Natural killer cell (primary cell): ENCODE results near the gene STAM2. TPM values are rescaled to one million over a fixed set of nuclear protein-coding genes. Genes with fewer than 3 reads are reported as not detected.
"Not testable (repeated sequence)": the region's sequence is repeated elsewhere in the genome, so short reads cannot be mapped to it uniquely, and the experiment has no call there.

Source experiments
- ATAC-seq, 3 donors: fragments of 150-1000 bp in 2 of 3; fragments of 200-7000 bp in 1 of 3; cut with Tn5 transposase; 1 replicate in 1 of 3; 2 replicates in 2 of 3; pipeline ENCODE4 v1.10.0; 2021; ENCODE audit warnings: mild to moderate bottlenecking in 2 of 3, moderate library complexity in 2 of 3
- DNase-seq, 2 donors: peaks; one replicate each; pipeline versions ENCODE4 v3.0.0 to v3.0.0-alpha.2; 2013 to 2021; ENCODE audit warnings: mixed read lengths in 1 of 2
- H3K27ac ChIP-seq: one replicate; pipeline ENCODE4 v1.5.1; 2013; ENCODE audit warnings: mild to moderate bottlenecking, low read length
- H3K27me3 ChIP-seq: one replicate; pipeline ENCODE4 v1.6.1; 2013; ENCODE audit warnings: low read length; ENCODE audit not compliant: control insufficient read depth, insufficient read depth
- H3K36me3 ChIP-seq: one replicate; pipeline ENCODE4 v1.6.1; 2013; ENCODE audit warnings: low read length; ENCODE audit not compliant: control insufficient read depth, insufficient read depth
- H3K4me1 ChIP-seq: one replicate; pipeline ENCODE4 v1.6.1; 2013; ENCODE audit warnings: low read length; ENCODE audit not compliant: control insufficient read depth, insufficient read depth
- H3K4me3 ChIP-seq: one replicate; pipeline ENCODE4 v1.5.1; 2013; ENCODE audit warnings: low read length
- H3K9me3 ChIP-seq: one replicate; pipeline ENCODE4 v1.6.1; 2013; ENCODE audit warnings: low read length; ENCODE audit not compliant: control insufficient read depth, insufficient read depth
- H3K27ac Mint-ChIP-seq, 2 donors: one replicate each; pipeline ENCODE4 v1.8.0; 2022; ENCODE audit warnings: mild to moderate bottlenecking in 2 of 2, mixed read lengths in 2 of 2, moderate library complexity in 1 of 2
- H3K27me3 Mint-ChIP-seq, 2 donors: one replicate each; pipeline ENCODE4 v1.8.0; 2022; ENCODE audit warnings: low read depth in 2 of 2, mixed read lengths in 2 of 2
- H3K36me3 Mint-ChIP-seq: one replicate; pipeline ENCODE4 v1.8.0; 2022; ENCODE audit warnings: mixed read lengths
- H3K4me1 Mint-ChIP-seq, 2 donors: one replicate each; pipeline ENCODE4 v1.8.0; 2022; ENCODE audit warnings: mixed read lengths in 2 of 2
- H3K4me3 Mint-ChIP-seq: one replicate; pipeline ENCODE4 v1.8.0; 2022; ENCODE audit warnings: mild to moderate bottlenecking, moderate library complexity, mixed read lengths
- H3K9me3 Mint-ChIP-seq, 2 donors: one replicate each; pipeline ENCODE4 v1.8.0; 2022; ENCODE audit warnings: mixed read lengths in 2 of 2
- WGBS: methylation state at CpG from one replicate; pipeline ENCODE4 v1.1.7; 2013; ENCODE audit warnings: missing lambda C conversion rate; ENCODE audit not compliant: insufficient coverage; 5-methylcytosine and 5-hydroxymethylcytosine counted together
- intact Hi-C: fragments of 100-400 bp; cut with micrococcal nuclease; formaldehyde crosslinking; loops from one replicate; pipeline ENCODE4 v1.14.2; 2022
- total RNA-seq, 4 donors: library from RNA; stranded (reverse); fragments of 120-200 nt in 1 of 4; gene quantifications; one replicate each; pipeline versions ENCODE4 v1.2.3 to v1.2.4, GENCODE V29; 2013 to 2022
- TF ChIP-seq, protein P1 (sequence below): fragments of 200-600 bp; IDR thresholded peaks from one replicate; pipeline ENCODE4 v1.8.0; 2022; ENCODE audit warnings: antibody characterized with exemption

The STAM2 gene
- total RNA-seq, 3 donors from 2014 or later (not counting 1 experiment from before 2014, with no cell fraction given) = 18.7 to 23.1 (median 19.2) TPM

DNA sequence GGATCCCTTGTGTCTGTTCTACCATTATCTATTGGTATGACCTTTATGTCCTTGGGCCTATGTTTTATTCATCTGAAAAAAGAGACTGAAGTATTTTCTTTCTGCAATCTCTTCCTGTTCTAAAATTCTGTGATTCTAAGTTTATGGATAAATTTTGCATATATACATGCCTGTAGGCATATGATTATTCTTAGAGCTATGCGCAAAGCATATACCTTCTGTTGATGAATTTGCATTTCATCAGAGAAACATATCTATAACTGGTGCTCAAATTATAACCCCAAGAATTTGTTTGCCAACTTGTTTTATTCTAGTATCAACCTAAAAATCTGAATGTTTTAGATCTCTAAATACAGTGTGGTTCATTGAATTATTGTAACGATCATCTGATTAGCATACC lies 83.5 kb downstream of the STAM2 start:
- WGBS = no CpG with 5 or more reads among the region's 2 CpGs
- Histone ChIP-seq H3K4me1 (no peaks in the 10 kb centered on the region), H3K36me3 (no peaks in the 10 kb centered on the region), H3K9me3 (no peaks in the 10 kb centered on the region), H3K4me3 (no peak overlapping the region), H3K27ac (no peak overlapping the region), H3K27me3 (no peaks in the 10 kb centered on the region)
- no peak overlapping the region for H3K27ac Mint-ChIP-seq
- DNase-seq (no peak), ATAC-seq (no peak)
- no peaks in the 10 kb centered on the region for H3K9me3 Mint-ChIP-seq
- intact Hi-C loops = no loop called here
- TF ChIP-seq, protein P1, sequence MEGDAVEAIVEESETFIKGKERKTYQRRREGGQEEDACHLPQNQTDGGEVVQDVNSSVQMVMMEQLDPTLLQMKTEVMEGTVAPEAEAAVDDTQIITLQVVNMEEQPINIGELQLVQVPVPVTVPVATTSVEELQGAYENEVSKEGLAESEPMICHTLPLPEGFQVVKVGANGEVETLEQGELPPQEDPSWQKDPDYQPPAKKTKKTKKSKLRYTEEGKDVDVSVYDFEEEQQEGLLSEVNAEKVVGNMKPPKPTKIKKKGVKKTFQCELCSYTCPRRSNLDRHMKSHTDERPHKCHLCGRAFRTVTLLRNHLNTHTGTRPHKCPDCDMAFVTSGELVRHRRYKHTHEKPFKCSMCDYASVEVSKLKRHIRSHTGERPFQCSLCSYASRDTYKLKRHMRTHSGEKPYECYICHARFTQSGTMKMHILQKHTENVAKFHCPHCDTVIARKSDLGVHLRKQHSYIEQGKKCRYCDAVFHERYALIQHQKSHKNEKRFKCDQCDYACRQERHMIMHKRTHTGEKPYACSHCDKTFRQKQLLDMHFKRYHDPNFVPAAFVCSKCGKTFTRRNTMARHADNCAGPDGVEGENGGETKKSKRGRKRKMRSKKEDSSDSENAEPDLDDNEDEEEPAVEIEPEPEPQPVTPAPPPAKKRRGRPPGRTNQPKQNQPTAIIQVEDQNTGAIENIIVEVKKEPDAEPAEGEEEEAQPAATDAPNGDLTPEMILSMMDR = no peak
- peaks cover under 1 to 8% of the 10 kb centered on the region in 2 donors for H3K27me3 Mint-ChIP-seq
- peaks cover 0 to under 1% of the 10 kb centered on the region in 2 donors for H3K4me1 Mint-ChIP-seq
- no peak overlapping the region for H3K4me3 Mint-ChIP-seq
- H3K36me3 Mint-ChIP-seq = no peaks in the 10 kb centered on the region

DNA sequence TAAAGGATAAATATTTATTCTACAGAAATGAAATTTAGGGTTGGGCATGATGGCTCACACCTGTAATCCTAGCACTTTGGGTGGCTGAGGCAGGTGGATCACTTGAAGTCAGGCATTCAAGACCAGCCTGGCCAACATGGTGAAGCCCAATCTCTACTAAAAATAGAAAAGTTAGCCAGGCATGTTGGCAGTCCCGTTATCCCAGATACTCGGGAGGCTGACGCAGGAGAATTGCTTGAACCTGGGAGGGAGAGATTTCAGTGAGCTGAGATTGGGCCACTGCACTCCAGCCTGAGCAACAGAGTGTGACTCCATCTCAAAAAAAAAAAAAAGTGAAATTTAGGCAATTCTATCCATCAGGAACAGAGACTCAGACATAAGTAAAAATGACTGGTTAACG lies 84.8 kb downstream of the STAM2 start:
- H3K27ac ChIP-seq, H3K36me3 ChIP-seq, H3K27me3 Mint-ChIP-seq, H3K9me3 Mint-ChIP-seq, H3K9me3 ChIP-seq, H3K4me1 ChIP-seq, ATAC-seq, H3K36me3 Mint-ChIP-seq, H3K27ac Mint-ChIP-seq, H3K4me3 Mint-ChIP-seq, DNase-seq, H3K4me1 Mint-ChIP-seq, intact Hi-C loops, H3K27me3 ChIP-seq, H3K4me3 ChIP-seq: not testable (repeated sequence)
- 93% methylated on average over 4 of the region's 4 CpGs for WGBS

DNA sequence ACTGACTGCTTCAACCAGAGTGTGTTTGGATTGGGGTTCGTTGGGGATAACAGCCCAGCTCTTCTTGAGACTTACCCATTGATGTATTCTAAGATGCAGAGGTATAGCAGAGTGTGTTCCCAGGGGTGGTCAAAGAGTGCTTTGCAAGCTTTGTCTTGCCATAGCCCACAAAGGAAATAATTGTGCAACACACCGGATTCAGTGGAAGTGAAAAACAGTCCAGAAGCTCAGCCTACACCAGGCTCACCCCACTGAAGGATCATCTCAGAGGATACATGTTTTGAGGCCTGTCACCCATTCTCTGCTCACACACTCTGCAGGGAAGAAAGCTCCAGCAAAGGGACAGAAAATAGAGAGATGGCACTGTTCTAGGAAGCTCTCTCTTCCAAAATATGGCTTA lies 86.3 kb downstream of the STAM2 start:
- Mint-ChIP-seq H3K27ac (no peak overlapping the region), H3K9me3 (no peaks in the 10 kb centered on the region), H3K36me3 (no peaks in the 10 kb centered on the region), H3K4me3 (no peak overlapping the region), H3K4me1 (no peaks in the 10 kb centered on the region), H3K27me3 (peaks cover 0 to 5% of the 10 kb centered on the region in 2 donors)
- 10% methylated on average over 2 of the region's 2 CpGs for WGBS
- Histone ChIP-seq H3K9me3 (no peaks in the 10 kb centered on the region), H3K4me3 (no peak overlapping the region), H3K36me3 (no peaks in the 10 kb centered on the region), H3K27me3 (no peaks in the 10 kb centered on the region), H3K27ac (no peak overlapping the region), H3K4me1 (no peaks in the 10 kb centered on the region)
- intact Hi-C loops = no loop called here
- TF ChIP-seq, protein P1 = no peak
- ATAC-seq (no peak), DNase-seq (no peak)

DNA sequence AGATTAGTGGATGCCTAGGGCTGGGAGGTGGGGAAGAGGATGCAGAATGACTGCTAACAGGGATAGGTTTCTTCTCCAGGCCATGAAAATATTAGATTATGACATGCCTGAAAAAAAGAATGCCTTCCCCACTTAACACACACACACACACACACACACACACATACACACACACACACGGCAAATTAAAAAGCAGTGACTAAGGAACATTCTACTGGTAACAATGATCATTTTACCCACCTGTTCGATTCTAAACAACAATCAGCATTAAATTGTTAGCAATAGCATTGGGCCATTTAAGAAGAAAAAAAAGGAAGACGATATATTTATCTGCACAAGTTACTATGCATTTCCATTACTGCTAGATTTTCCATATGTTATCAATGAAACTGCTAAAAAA lies 87.6 kb downstream of the STAM2 start:
- Mint-ChIP-seq H3K4me1 (no peaks in the 10 kb centered on the region), H3K9me3 (no peaks in the 10 kb centered on the region), H3K27me3 (no peaks in the 10 kb centered on the region), H3K4me3 (no peak overlapping the region), H3K36me3 (no peaks in the 10 kb centered on the region), H3K27ac (no peak overlapping the region)
- WGBS = 33% methylated on average over 1 of the region's 3 CpGs
- Histone ChIP-seq H3K27ac (no peak overlapping the region), H3K27me3 (no peaks in the 10 kb centered on the region), H3K4me3 (no peak overlapping the region), H3K9me3 (no peaks in the 10 kb centered on the region), H3K36me3 (no peaks in the 10 kb centered on the region), H3K4me1 (no peaks in the 10 kb centered on the region)
- DNase-seq = no peak
- no peak for ATAC-seq
- TF ChIP-seq, protein P1 = no peak
- intact Hi-C loops = no loop called here
